Measurements from ENCODE around the gene FAM20C. TPM values are rescaled to one million over a fixed set of nuclear protein-coding genes. Genes with fewer than 3 reads are reported as not detected.

The FAM20C gene
- total RNA-seq, 2 experiments from 2014 or later: 1.3 to 1.7 TPM

DNA sequence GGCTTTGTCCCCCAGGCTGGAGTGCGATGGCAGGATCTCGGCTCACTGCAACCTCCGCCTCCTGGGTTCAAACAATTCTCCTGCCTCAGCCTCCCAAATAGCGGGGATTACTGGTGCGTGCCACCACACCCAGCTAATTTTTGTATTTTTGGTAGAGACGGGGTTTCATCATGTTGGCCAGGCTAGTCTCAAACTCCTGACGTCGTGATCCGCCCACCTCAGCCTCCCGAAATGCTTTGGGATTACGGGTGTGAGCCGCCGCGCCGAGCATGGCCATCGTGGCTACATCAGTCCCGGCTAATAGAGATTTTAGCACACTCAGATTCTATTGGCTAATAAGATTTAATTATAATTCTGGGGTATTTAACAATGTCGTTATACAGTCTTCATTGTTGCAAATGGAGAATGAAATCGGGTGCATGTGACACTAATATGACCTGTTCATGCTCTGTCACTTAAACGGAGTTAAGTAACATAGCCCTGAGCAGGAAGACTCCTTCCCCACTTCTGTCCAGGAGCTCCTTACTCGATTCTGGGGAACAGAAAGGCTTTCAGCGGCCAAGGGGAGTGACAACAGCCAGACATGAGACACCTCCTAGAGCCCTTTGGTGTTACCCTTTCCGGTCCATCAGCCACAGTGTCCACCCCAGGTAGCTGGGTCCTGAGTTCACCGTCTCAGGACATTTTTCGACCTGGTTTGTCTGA, 40.9 kb upstream of the FAM20C start:
- ChIA-PET CTCF (no interaction called here), POLR2A (no interaction called here)
- Histone ChIP-seq H3K36me3 (ENCODE audit: insufficient read depth, low read length) (no peaks in the 10 kb centered on the region), H3K4me3 (ENCODE audit: low read length) (no peak overlapping the region), H3K4me1 (ENCODE audit: insufficient read depth, low read length) (peaks cover 17% of the 10 kb centered on the region), H3K9me3 (ENCODE audit: control insufficient read depth in 1 of 2, insufficient read depth in 1 of 2, low read length in 2 of 2) (peaks cover 0 to 6% of the 10 kb centered on the region in 2 experiments), H3K27me3 (ENCODE audit: control insufficient read depth in 1 of 2, insufficient read depth in 2 of 2, low read length in 2 of 2) (no peaks in the 10 kb centered on the region), H3K27ac (ENCODE audit: low read depth in 1 of 2, low read length in 2 of 2) (no peak overlapping the region)
- intact Hi-C loops (cut with DNase I, micrococcal nuclease): no loop called here
- no peak for TF ChIP-seq CTCF (IDR thresholded peaks at IDR 0.05)
- H3K27me3 Mint-ChIP-seq: no peaks in the 10 kb centered on the region
- peaks cover 20% of the 10 kb centered on the region for H3K4me1 Mint-ChIP-seq (ENCODE audit: low read depth)
- no peak overlapping the region for H3K27ac Mint-ChIP-seq
- peak overlapping the region; percentile 39 for H3K4me3 Mint-ChIP-seq
- peaks cover 8% of the 10 kb centered on the region for H3K36me3 Mint-ChIP-seq (ENCODE audit: low read depth)
- peaks cover 2% of the 10 kb centered on the region for H3K9me3 Mint-ChIP-seq
- ATAC-seq (ENCODE audit: poor library complexity) (no peak), DNase-seq (peak in 1 of 14 experiments; percentile 29)

DNA sequence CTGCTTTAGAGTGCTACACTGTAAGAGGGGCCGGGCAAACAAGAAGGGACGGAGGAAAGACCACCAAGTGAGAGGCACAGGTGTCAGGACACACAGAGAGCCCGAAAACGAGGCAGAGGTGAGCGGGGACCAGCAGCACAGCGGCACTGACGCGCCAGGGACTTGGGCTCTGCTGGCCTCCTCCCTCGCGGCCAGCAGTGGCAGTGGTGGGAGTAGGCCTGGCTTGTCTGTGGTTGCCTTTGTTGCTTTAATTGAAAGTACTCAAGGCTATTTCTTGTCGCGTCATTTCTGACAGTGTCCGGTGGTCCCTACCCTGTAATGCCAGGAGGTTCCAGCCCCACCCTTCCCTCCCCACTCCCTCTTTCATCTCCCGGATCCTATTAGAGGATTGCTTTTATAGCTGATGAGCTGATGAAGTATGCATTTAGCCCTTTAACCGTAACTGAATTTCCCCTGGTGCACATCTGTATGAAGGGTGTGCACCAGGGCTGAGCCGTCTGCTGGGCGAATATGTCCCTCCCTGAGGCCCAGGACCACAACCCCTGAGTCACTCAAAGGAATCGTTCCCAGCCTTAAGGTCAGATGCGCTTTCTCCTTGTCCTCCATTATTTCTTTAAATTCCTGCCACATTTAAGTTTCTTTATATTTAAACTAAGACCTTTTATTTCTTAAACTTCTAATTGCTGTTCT, 39.5 kb upstream of the FAM20C start:
- DNase-seq (peak in 1 of 14 experiments; percentile 19), ATAC-seq (ENCODE audit: poor library complexity) (no peak)
- Histone ChIP-seq H3K36me3 (ENCODE audit: insufficient read depth, low read length) (no peaks in the 10 kb centered on the region), H3K4me1 (ENCODE audit: insufficient read depth, low read length) (peaks cover 17% of the 10 kb centered on the region), H3K4me3 (ENCODE audit: low read length) (no peak overlapping the region), H3K27me3 (ENCODE audit: control insufficient read depth in 1 of 2, insufficient read depth in 2 of 2, low read length in 2 of 2) (no peaks in the 10 kb centered on the region), H3K9me3 (ENCODE audit: control insufficient read depth in 1 of 2, insufficient read depth in 1 of 2, low read length in 2 of 2) (peaks cover 0 to 6% of the 10 kb centered on the region in 2 experiments), H3K27ac (ENCODE audit: low read depth in 1 of 2, low read length in 2 of 2) (no peak overlapping the region)
- Mint-ChIP-seq H3K9me3 (no peaks in the 10 kb centered on the region), H3K27me3 (no peaks in the 10 kb centered on the region), H3K4me1 (ENCODE audit: low read depth) (peaks cover 20% of the 10 kb centered on the region), H3K4me3 (no peak overlapping the region), H3K27ac (no peak overlapping the region), H3K36me3 (ENCODE audit: low read depth) (peaks cover 8% of the 10 kb centered on the region)
- intact Hi-C loops (cut with DNase I, micrococcal nuclease): no loop called here
- no peak for TF ChIP-seq CTCF (IDR thresholded peaks at IDR 0.05)
- ChIA-PET CTCF (no interaction called here), POLR2A (no interaction called here)

DNA sequence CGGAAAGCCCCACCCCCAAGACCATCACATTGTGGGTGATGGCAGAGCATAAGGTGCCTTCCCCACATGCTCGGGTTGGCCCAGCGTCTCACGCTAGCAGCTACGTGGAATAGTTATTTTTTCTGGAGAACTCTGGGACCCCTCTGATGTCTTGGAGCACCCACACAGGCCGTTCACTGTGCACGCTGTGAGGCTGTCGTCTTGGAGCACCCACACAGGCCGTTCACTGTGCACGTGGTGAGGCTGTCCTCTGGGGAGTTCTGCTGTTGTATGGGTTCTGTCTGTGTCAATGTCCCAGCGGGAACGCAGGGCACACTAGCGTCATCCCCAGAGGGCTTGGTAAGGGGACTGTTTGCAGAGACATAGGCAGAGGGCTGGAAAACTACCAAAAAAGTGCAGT, 38.8 kb upstream of the FAM20C start:
- no peak for TF ChIP-seq CTCF (IDR thresholded peaks at IDR 0.05)
- H3K27ac Mint-ChIP-seq: no peak overlapping the region
- peaks cover 20% of the 10 kb centered on the region for H3K4me1 Mint-ChIP-seq (ENCODE audit: low read depth)
- H3K4me1 ChIP-seq (ENCODE audit: insufficient read depth, low read length): peaks cover 17% of the 10 kb centered on the region
- H3K36me3 Mint-ChIP-seq (ENCODE audit: low read depth): peaks cover 8% of the 10 kb centered on the region
- no peak overlapping the region for H3K4me3 Mint-ChIP-seq
- no peak overlapping the region for H3K4me3 ChIP-seq (ENCODE audit: low read length)
- intact Hi-C loops (cut with DNase I, micrococcal nuclease): no loop called here
- H3K27me3 Mint-ChIP-seq: no peaks in the 10 kb centered on the region
- H3K36me3 ChIP-seq (ENCODE audit: insufficient read depth, low read length): no peaks in the 10 kb centered on the region
- H3K9me3 ChIP-seq (ENCODE audit: control insufficient read depth in 1 of 2, insufficient read depth in 1 of 2, low read length in 2 of 2): peaks cover 0 to 6% of the 10 kb centered on the region in 2 experiments
- ATAC-seq (ENCODE audit: poor library complexity): no peak
- POLR2A ChIA-PET: no interaction called here
- no peaks in the 10 kb centered on the region for H3K9me3 Mint-ChIP-seq
- H3K27ac ChIP-seq (ENCODE audit: low read depth in 1 of 2, low read length in 2 of 2): no peak overlapping the region
- no peak for DNase-seq
- H3K27me3 ChIP-seq (ENCODE audit: control insufficient read depth in 1 of 2, insufficient read depth in 2 of 2, low read length in 2 of 2): no peaks in the 10 kb centered on the region
- CTCF ChIA-PET: no interaction called here

All from CD4-positive, alpha-beta T cell (primary cell).